T47D (cell line): ENCODE measurements around the gene ICOS.

Source experiments
- DNase-seq, 2 experiments: peaks; one replicate each; pipeline versions ENCODE4 v3.0.0 to v3.0.0-alpha.2; 2011 to 2012; ENCODE audit warnings: low read depth in 1 of 2, low spot score in 1 of 2
- JUND ChIP-seq: IDR thresholded peaks from 2 replicates; pipeline ENCODE4 v1.6.1; 2012; ENCODE audit warnings: low read depth
- in situ Hi-C: cut with HindIII; loops from 2 replicates; pipeline ENCODE4 v1.10.0; 2016; ENCODE audit warnings: low sequenced_read_pairs, low pct_unique_long_range_greater_than_20kb

The ICOS gene

GRCh38 chr2:203994735-203995134 is 58.2 kb downstream of the ICOS start:
- TF ChIP-seq JUND = no peak
- in situ Hi-C loops = no loop called here
- DNase-seq = no peak

- in situ Hi-C loops = no loop called here
- TF ChIP-seq JUND = no peak
- DNase-seq = no peak
Measured at GRCh38 chr2:203996692-203997091, 60.1 kb downstream of the ICOS start.

GRCh38 chr2:203997481-203997880 is 60.9 kb downstream of the ICOS start:
- no peak for DNase-seq
- no peak for TF ChIP-seq JUND
- in situ Hi-C loops = no loop called here

GRCh38 chr2:203997980-203998809 is 61.6 kb downstream of the ICOS start:
- in situ Hi-C loops = no loop called here
- peak in 1 of 2 experiments; percentile 9 for DNase-seq
- no peak for TF ChIP-seq JUND

GRCh38 chr2:203999835-204000234 is 63.3 kb downstream of the ICOS start:
- DNase-seq = no peak
- TF ChIP-seq JUND = no peak
- in situ Hi-C loops = no loop called here

- no peak for DNase-seq
- in situ Hi-C loops = no loop called here
- TF ChIP-seq JUND = no peak
Measured at GRCh38 chr2:204000446-204000845, 63.9 kb downstream of the ICOS start.

GRCh38 chr2:204003276-204003990 is 66.9 kb downstream of the ICOS start:
- no peak for DNase-seq
- in situ Hi-C loops = no loop called here
- TF ChIP-seq JUND = no peak

GRCh38 chr2:204004912-204005311 is 68.3 kb downstream of the ICOS start:
- in situ Hi-C loops = no loop called here
- DNase-seq = peak in 1 of 2 experiments; percentile 23
- no peak for TF ChIP-seq JUND

- no peak for TF ChIP-seq JUND
- no peak for DNase-seq
- in situ Hi-C loops = no loop called here
Measured at GRCh38 chr2:204005940-204006721, 69.6 kb downstream of the ICOS start.

GRCh38 chr2:204008352-204008751 is 71.8 kb downstream of the ICOS start:
- TF ChIP-seq JUND = no peak
- no peak for DNase-seq
- in situ Hi-C loops = no loop called here

- peak in 1 of 2 experiments; percentile 73 for DNase-seq
- TF ChIP-seq JUND = 0 out of 2 replicates have a peak, but pooled peaks have one; percentile 35
- in situ Hi-C loops = no loop called here
Measured at GRCh38 chr2:204010628-204011560, 74.3 kb downstream of the ICOS start.
